CMK (cell line): ENCODE data around the gene SPDYE17.
"Not testable (repeated sequence)": the region's sequence is repeated elsewhere in the genome, so short reads cannot be mapped to it uniquely, and the experiment has no call there.

ENCODE experiments used
- DNase-seq: peaks from one replicate; pipeline ENCODE4 v3.0.0-alpha.2; 2010; ENCODE audit warnings: low read depth

SPDYE17 gene

GRCh38 chr7:77032261-77032660, at the start of gene SPDYE17:
TSS of gene SPDYE17 (minus strand) at chr7:77032361. CDS start at chr7:77030570, 1,791 bp downstream.
- not testable (repeated sequence) for DNase-seq

GRCh38 chr7:77080236-77080635, 48.1 kb upstream of the SPDYE17 start:
- DNase-seq, result not testable (repeated sequence)

- DNase-seq, result not testable (repeated sequence)
Observed at GRCh38 chr7:77079624-77080023, 47.5 kb upstream of the SPDYE17 start.

GRCh38 chr7:77079112-77079511, 47.0 kb upstream of the SPDYE17 start:
- not testable (repeated sequence) for DNase-seq

- DNase-seq, result not testable (repeated sequence)
Observed at GRCh38 chr7:77077060-77077459, 44.9 kb upstream of the SPDYE17 start.

GRCh38 chr7:77074786-77075396, 42.7 kb upstream of the SPDYE17 start:
- DNase-seq, result not testable (repeated sequence)

GRCh38 chr7:77071108-77071507, 38.9 kb upstream of the SPDYE17 start:
- not testable (repeated sequence) for DNase-seq

GRCh38 chr7:77065869-77066268, 33.7 kb upstream of the SPDYE17 start:
- not testable (repeated sequence) for DNase-seq

- DNase-seq, result not testable (repeated sequence)
Observed at GRCh38 chr7:77063732-77064131, 31.6 kb upstream of the SPDYE17 start.

GRCh38 chr7:77062557-77062956, 30.4 kb upstream of the SPDYE17 start, which contains the start of gene SPDYE18:
TSS of gene SPDYE18 (minus strand) at chr7:77062558. CDS start at chr7:77060512, 2,046 bp downstream.
- DNase-seq, result not testable (repeated sequence)

GRCh38 chr7:77026349-77026748, 5.8 kb downstream of the SPDYE17 start:
- DNase-seq, result not testable (repeated sequence)

GRCh38 chr7:77010074-77010680, 22.0 kb downstream of the SPDYE17 start:
- DNase-seq, result not testable (repeated sequence)

- DNase-seq, result not testable (repeated sequence)
Observed at GRCh38 chr7:77008000-77008399, 24.2 kb downstream of the SPDYE17 start.

- DNase-seq, result not testable (repeated sequence)
Observed at GRCh38 chr7:77006127-77007110, 25.7 kb downstream of the SPDYE17 start.

GRCh38 chr7:77005461-77006057, 26.6 kb downstream of the SPDYE17 start:
- not testable (repeated sequence) for DNase-seq

- not testable (repeated sequence) for DNase-seq
Observed at GRCh38 chr7:77004151-77004550, 28.0 kb downstream of the SPDYE17 start.

GRCh38 chr7:77003241-77003640, 28.9 kb downstream of the SPDYE17 start:
- DNase-seq, result not testable (repeated sequence)

GRCh38 chr7:77002678-77003233, 29.4 kb downstream of the SPDYE17 start:
- not testable (repeated sequence) for DNase-seq

- DNase-seq, result not testable (repeated sequence)
Observed at GRCh38 chr7:77002104-77002503, 30.1 kb downstream of the SPDYE17 start.

- not testable (repeated sequence) for DNase-seq
Observed at GRCh38 chr7:76999474-77000107, 32.6 kb downstream of the SPDYE17 start.
